NCI-H510A treated with DMSO at 0.1 percent for 48 hours (cell line): Measurements from ENCODE around the gene CCDC127.

ENCODE experiments used
- DNase-seq: peaks from one replicate; lab custom pipeline; 2025; lab: John Stamatoyannopoulos, UW

Gene CCDC127

GRCh38 chr5:204001-204400, 14.0 kb downstream of the CCDC127 start:
- no peak for DNase-seq

- DNase-seq = no peak
Observed at GRCh38 chr5:203246-203930, 14.6 kb downstream of the CCDC127 start.

GRCh38 chr5:201672-202071, 16.3 kb downstream of the CCDC127 start:
- DNase-seq = no peak

DNA sequence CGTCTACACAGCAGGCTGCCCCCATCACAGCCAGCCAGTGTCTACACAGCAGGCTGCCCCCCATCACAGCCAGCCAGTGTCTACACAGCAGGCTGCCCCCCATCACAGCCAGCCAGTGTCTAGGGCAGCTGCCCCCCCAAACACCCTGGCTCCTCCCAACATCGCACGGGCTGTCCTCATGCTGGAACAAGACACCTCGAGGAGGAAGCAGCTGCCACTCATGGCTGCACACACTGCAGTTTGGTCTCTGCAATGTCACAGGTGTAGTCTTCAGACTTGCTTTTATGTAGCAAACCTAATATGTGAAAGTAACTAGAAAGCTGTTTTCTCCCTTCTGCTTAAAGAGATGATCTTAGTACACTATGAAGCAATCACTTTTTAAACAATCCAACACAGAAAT, 17.0 kb downstream of the CCDC127 start:
- peak; percentile 34 for DNase-seq

DNA sequence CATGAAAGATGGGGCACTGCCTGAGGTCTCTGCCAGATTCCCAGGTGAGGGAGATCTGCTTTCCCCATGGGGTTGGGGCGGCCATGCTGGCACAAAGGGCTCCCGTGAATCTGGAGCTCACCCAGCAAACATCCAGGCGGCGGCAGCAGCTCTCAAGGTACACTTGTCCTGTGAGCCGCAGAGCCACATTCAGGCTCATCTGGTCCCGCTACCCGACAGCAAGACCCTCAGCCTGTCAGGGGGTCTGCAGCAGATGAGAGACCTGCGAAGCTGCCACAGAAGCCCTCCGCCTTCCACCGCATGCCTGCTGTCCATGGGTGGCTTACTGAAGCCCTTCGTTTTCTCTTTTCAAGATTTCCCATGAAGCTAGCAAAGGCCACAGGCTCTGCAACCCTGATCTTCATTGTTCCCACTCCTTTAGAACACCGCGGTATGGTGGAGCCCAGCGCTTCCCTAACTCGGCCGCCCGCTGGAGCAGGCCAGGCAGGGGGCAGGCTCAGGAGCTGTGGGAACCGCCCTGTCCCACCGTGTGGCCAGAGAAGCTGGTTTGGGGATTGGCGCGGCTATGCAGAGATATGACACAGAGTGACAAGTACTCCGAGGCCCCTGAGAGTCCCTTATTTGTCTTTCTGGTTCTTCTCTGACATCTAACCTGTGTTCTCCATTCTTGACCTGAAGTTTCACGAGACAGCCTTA, 17.9 kb downstream of the CCDC127 start:
- DNase-seq = no peak

GRCh38 chr5:199197-199949, 18.6 kb downstream of the CCDC127 start:
- no peak for DNase-seq

DNA sequence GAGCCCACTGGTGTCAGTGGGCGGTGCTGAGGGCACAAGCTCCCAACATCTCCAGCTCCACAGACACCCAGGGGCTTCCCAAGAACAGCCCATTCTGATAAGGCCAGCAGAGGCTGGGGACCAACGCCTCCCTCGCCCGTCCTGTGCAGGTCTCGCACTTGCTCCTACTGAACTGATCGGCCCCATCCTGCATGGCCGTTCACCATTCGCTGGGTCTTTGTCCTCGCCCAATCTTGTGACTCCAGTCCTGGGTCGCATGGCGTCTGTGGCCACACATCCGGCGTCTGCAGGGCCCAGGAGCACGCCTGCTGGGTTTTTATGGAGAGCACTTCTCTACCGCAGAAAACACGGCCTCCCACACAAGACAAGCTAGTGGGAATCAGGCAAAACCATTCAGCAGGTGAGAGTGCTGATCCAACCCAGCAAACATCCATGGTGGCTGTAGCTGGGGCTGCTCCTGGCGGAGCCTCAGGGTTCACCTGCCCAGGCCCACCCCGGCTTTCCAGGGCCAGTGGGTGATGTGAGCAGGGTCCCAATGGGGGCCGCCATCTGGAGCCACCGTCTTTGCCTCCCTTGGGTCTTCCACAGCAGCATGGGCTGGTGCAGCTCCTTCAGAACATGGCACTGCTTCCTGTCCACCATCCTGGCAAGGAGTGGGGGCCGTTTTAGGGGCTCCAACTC, 19.3 kb downstream of the CCDC127 start:
- no peak for DNase-seq

GRCh38 chr5:197892-198489, 20.0 kb downstream of the CCDC127 start:
- DNase-seq = no peak

DNA sequence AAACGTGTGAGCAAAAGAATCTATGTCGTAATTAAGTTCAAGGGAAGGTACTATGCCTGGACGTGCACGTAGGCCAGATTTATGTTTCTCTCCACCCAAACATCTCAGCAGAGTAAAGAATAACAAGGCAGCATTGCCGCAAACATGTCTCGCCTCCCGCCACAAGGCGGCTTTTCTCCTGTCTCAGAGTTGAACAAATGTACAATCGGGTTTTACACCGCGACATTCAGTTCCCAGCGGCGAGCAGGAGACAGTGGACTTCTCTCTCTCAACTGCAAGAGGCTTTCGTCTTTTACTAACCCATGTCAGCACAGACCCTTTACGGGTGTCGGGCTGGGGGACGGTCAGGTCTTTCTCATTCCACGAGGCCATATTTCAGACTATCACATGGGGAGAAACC, 20.9 kb downstream of the CCDC127 start:
- peak; percentile 91 for DNase-seq

GRCh38 chr5:196350-196749, 21.6 kb downstream of the CCDC127 start:
- no peak for DNase-seq

- DNase-seq = no peak
Observed at GRCh38 chr5:195401-196160, 22.4 kb downstream of the CCDC127 start.

DNA sequence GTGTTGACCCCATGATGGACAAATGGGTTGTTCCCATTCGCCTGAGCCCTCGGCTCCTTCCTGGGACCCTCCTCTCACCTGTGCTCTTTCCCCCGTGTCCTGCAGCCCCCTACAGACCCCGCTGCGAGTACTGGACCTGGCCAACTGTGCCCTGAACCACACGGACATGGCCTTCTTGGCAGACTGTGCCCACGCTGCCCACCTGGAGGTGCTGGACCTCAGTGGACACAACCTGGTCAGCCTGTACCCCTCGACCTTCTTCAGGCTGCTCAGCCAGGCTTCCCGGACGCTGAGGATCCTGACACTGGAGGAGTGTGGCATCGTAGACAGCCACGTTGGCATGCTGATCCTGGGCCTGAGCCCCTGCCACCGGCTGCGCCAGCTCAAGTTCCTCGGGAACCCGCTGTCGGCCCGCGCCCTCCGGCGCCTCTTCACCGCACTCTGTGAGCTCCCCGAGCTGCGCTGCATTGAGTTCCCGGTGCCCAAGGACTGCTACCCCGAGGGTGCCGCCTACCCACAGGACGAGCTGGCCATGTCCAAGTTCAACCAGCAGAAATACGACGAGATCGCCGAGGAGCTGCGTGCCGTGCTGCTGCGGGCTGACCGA, 23.2 kb downstream of the CCDC127 start:
- DNase-seq = no peak

DNA sequence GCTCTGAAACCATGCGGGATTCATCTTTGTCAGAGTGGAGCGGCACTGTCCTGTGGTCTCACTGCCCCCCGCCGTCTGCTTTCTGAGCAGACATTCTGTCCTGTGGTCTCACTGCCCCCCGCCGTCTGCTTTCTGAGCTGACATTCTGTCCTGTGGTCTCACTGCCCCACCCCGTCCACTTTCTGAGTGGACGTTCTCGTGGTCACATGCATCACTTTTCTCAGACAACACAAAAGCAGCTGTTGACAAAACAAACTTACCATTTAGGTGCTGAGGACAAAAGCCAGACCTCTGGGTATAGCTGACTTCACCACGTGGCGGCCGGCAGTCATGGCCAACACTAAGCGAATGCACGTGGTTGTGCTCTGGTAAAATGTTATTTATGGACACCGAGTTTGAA, 23.9 kb downstream of the CCDC127 start:
- DNase-seq = no peak

GRCh38 chr5:192970-193831, 24.8 kb downstream of the CCDC127 start:
- no peak for DNase-seq

GRCh38 chr5:192691-192969, 25.3 kb downstream of the CCDC127 start:
- no peak for DNase-seq

- no peak for DNase-seq
Observed at GRCh38 chr5:191949-192690, 25.8 kb downstream of the CCDC127 start.

DNA sequence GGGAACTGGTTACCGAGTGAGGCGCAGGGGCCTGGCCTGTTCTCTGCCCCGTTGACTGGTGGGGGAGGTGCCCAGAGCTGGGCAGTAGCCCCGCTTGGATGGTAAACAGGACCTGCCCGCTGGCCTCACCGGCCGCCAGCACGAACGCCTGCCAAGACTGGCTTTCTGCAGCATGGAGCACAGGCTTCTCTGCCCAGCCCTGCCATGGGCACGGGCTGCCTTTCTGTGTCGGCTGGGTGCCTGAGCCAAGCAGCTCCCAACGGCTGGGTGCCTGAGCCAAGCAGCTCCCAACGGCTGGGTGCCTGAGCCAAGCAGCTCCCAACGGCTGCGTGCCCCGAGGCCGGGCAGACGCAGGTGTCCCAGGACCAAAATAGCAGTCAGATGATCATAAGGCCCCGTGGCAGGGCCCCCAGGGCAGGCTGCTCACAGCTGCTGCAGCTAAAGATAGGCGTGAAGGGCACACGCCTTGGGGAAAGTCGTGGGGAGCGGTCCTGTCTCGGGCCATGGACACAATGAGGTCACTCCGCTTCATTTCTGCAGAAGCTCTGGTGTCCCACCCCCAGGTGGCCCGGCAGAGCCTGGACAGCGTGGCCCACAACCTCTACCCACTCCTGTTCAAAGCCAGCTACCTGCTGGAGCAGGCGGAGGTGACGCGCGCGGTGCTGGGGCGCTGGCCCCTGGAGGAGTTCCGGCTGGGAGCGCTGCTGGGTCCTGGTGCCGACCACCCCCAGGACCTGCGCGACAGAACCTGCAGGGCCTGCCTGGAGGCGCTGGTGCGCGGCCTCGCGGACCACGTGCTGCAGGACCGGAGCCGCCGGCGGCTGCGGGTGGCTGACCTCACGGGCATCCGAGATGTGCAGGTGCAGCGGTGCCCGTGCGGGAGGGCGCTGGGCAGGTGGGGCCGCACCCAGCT, 26.7 kb downstream of the CCDC127 start, which contains the start of gene LRRC14B:
LRRC14B (plus strand) TSS at position 460 of the 913 bp plus-strand sequence; CDS start at position 504, 44 bp downstream.
- DNase-seq = no peak

- DNase-seq = no peak
Observed at GRCh38 chr5:190366-191035, 27.5 kb downstream of the CCDC127 start.
